SK-N-SH (cell line): Measurements from ENCODE around the gene OBSL1.

Source experiments
- CHD2 ChIP-seq: fragments of 150-350 bp; IDR thresholded peaks from 2 replicates; pipeline ENCODE4 v1.6.1; 2018; ENCODE audit warnings: low read length; ENCODE audit not compliant: partially characterized antibody
- CTCF ChIP-seq: fragments of 200-600 bp; sonication (generic); IDR thresholded peaks from 2 replicates; pipeline ENCODE4 v1.6.1; 2017; ENCODE audit warnings: antibody characterized with exemption, mild to moderate bottlenecking, moderate library complexity
- JUND ChIP-seq: IDR thresholded peaks from 2 replicates; pipeline ENCODE4 v1.4.0; 2012
- MAX ChIP-seq: IDR thresholded peaks from 2 replicates; pipeline ENCODE4 v1.4.0; 2012; ENCODE audit warnings: low read depth
- MXI1 ChIP-seq: IDR thresholded peaks from 2 replicates; pipeline ENCODE4 v1.6.1; 2012; ENCODE audit warnings: mild to moderate bottlenecking, low read depth, low read length, improper control_type of control experiment
- PBX3 ChIP-seq: IDR thresholded peaks from 2 replicates; pipeline ENCODE4; 2012
- POLR2AphosphoS5 ChIP-seq: IDR thresholded peaks from 2 replicates; pipeline ENCODE4 v1.6.1; 2012; ENCODE audit warnings: low read depth, low read length
- RAD21 ChIP-seq: IDR thresholded peaks from 2 replicates; pipeline ENCODE4 v1.6.1; 2012; ENCODE audit warnings: mild to moderate bottlenecking, low read length
- RCOR1 ChIP-seq: fragments of 150-350 bp; IDR thresholded peaks from 2 replicates; pipeline ENCODE4 v1.6.1; 2017; ENCODE audit warnings: antibody characterized with exemption, low read length
- RXRA ChIP-seq: IDR thresholded peaks from 2 replicates; pipeline ENCODE4 v1.4.0; 2012; ENCODE audit warnings: low read depth, mild to moderate bottlenecking, borderline replicate concordance
- USF2 ChIP-seq: fragments of 150-350 bp; IDR thresholded peaks from 2 replicates; pipeline ENCODE4 v1.6.1; 2017; ENCODE audit warnings: antibody characterized with exemption, low read length, low read depth, borderline replicate concordance
- YY1 ChIP-seq: IDR thresholded peaks from 2 replicates; pipeline ENCODE4 v1.4.0; 2012; ENCODE audit warnings: low read depth, mild to moderate bottlenecking

GRCh38 chr2:219555956-219556355 is 15.4 kb downstream of the OBSL1 start:
- TF ChIP-seq CTCF = no peak
- no peak for TF ChIP-seq RXRA
- TF ChIP-seq USF2 = no peak
- TF ChIP-seq CHD2 = no peak
- TF ChIP-seq YY1 = no peak
- TF ChIP-seq RCOR1 = no peak
- TF ChIP-seq MXI1 = no peak
- TF ChIP-seq POLR2AphosphoS5 = no peak
- TF ChIP-seq JUND = no peak
- TF ChIP-seq MAX = no peak
- TF ChIP-seq PBX3 = no peak
- no peak for TF ChIP-seq RAD21
